Measurements from ENCODE around the gene ZNF14. TPM values are rescaled to one million over a fixed set of nuclear protein-coding genes. Genes with fewer than 3 reads are reported as not detected.
A peak's percentile ranks its signal among the peaks of the same experiment; 100 is the strongest.

ZNF14 gene
- total and polyA plus RNA-seq, 10 of the 15 experiments (the other 5 are each of a cell fraction or from before 2014, with no cell fraction given), result 2.5 to 7.2 (median 4.6) TPM

DNA sequence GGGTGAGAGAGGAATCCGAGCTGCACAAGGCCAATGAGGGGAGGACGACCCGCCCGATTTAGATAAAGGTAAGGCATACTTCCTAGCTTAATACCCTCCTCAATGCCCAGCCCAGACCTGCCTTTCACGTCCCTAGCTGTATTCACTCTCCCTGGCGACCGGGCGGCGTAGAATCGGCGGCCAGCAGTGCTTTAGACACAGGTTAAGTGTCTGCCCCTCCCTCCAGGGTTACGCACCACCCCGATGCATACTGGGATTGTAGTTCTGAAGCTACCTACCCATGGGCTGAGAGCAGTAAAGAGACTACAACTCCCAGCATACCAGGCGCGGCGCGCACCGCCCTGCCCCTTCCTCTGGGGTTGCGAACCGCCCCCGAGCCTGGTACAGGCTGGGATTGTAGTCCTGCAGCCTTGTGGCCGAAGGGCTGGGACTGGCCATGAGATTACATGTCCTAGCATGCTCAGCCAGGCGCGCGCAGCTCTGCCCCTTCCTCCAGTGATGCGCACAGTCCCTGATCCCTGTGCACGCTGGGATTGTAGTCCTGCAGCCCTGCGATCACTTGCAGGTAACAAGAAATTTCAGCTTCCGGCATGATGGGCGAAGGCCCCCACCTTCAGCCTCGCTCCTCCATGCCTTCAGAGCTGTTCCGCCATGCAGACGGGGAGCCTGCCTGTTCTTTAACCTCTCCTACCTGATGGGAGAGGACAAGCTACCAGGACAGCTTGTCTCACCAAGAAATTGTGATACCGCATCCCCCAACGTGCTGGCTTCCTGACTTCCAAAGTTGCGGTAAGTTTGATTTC is 43.5 kb upstream of the ZNF14 start (continued):
- TF ChIP-seq ASH2L (IDR thresholded peaks at IDR 0.05; ENCODE audit: borderline replicate concordance, low read depth) (0 out of 2 replicates have a peak, but pooled peaks have one; percentile 20), KDM1A (IDR thresholded peaks at IDR 0.05; ENCODE audit: borderline replicate concordance) (no peak), FOS (IDR thresholded peaks at IDR 0.05; ENCODE audit: borderline replicate concordance, extremely low read depth, insufficient read length) (no peak), MYC (IDR thresholded peaks at IDR 0.05; ENCODE audit: insufficient read depth, insufficient read length, insufficient replicate concordance, low read length, severe bottlenecking) (peak; percentile 57), IKZF1 (conservative IDR thresholded peaks at IDR 0.05) (peak; percentile 99), POLR2AphosphoS5 (IDR thresholded peaks at IDR 0.05; ENCODE audit: low read length) (peak; percentile 74), MTA2 (IDR thresholded peaks at IDR 0.05; ENCODE audit: low read depth) (peak; percentile 57; the same call in 1 of the 2 replicates), SIN3A (IDR thresholded peaks at IDR 0.05; ENCODE audit: low read depth, low read length) (peak; percentile 18; the same call in 1 of the 2 replicates), ELK1 (IDR thresholded peaks at IDR 0.05; ENCODE audit: low read depth, low read length) (peak; percentile 75), CHD2 (IDR thresholded peaks at IDR 0.05; ENCODE audit: borderline replicate concordance, low read depth, low read length) (peak; percentile 88), RCOR1 (conservative IDR thresholded peaks at IDR 0.05; ENCODE audit: low read depth, low read length) (no peak), YY1 (IDR thresholded peaks at IDR 0.05; ENCODE audit: low read depth, low read length) (peak; percentile 76), RAD51 (IDR thresholded peaks at IDR 0.05) (no peak), MLLT1 (IDR thresholded peaks at IDR 0.05) (no peak), POLR2A (IDR thresholded peaks at IDR 0.05; ENCODE audit: low read depth, low read length) (peak; percentile 77), SREBF1 (IDR thresholded peaks at IDR 0.05; ENCODE audit: low read length) (peak; percentile 68; the same call in 1 of the 2 replicates), ZNF384 (IDR thresholded peaks at IDR 0.05; ENCODE audit: borderline replicate concordance, low read depth, low read length) (no peak), CHD4 (IDR thresholded peaks at IDR 0.05) (no peak), STAT3 (IDR thresholded peaks at IDR 0.05; ENCODE audit: low read depth, low read length) (no peak), SRF (IDR thresholded peaks at IDR 0.05; ENCODE audit: low read depth in 2 of 2, low read length in 2 of 2) (no peak), GABPA (IDR thresholded peaks at IDR 0.05; ENCODE audit: low read depth) (peak; percentile 85), MEF2B (IDR thresholded peaks at IDR 0.05; ENCODE audit: partially characterized antibody, poor library complexity, severe bottlenecking) (no peak), ZNF207 (IDR thresholded peaks at IDR 0.05; ENCODE audit: borderline replicate concordance) (no peak), YBX1 (IDR thresholded peaks at IDR 0.05) (no peak), HDAC2 (IDR thresholded peaks at IDR 0.05) (no peak), KAT2A (conservative IDR thresholded peaks at IDR 0.05; ENCODE audit: control insufficient read depth, low read depth, low read length) (no peak)
- TF ChIP-seq, protein P1, sequence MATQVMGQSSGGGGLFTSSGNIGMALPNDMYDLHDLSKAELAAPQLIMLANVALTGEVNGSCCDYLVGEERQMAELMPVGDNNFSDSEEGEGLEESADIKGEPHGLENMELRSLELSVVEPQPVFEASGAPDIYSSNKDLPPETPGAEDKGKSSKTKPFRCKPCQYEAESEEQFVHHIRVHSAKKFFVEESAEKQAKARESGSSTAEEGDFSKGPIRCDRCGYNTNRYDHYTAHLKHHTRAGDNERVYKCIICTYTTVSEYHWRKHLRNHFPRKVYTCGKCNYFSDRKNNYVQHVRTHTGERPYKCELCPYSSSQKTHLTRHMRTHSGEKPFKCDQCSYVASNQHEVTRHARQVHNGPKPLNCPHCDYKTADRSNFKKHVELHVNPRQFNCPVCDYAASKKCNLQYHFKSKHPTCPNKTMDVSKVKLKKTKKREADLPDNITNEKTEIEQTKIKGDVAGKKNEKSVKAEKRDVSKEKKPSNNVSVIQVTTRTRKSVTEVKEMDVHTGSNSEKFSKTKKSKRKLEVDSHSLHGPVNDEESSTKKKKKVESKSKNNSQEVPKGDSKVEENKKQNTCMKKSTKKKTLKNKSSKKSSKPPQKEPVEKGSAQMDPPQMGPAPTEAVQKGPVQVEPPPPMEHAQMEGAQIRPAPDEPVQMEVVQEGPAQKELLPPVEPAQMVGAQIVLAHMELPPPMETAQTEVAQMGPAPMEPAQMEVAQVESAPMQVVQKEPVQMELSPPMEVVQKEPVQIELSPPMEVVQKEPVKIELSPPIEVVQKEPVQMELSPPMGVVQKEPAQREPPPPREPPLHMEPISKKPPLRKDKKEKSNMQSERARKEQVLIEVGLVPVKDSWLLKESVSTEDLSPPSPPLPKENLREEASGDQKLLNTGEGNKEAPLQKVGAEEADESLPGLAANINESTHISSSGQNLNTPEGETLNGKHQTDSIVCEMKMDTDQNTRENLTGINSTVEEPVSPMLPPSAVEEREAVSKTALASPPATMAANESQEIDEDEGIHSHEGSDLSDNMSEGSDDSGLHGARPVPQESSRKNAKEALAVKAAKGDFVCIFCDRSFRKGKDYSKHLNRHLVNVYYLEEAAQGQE (IDR thresholded peaks at IDR 0.05; ENCODE audit: low read depth, low read length), result no peak

Data from GM12878 (cell line).